ENCODE data around the gene UBA6. TPM values are rescaled to one million over a fixed set of nuclear protein-coding genes. Genes with fewer than 3 reads are reported as not detected.

The UBA6 gene
- total RNA-seq, 1 donor from 2014 or later, result 88.6 TPM

GRCh38 chr4:67719953-67720617, 19.1 kb upstream of the UBA6 start:
- no peak for DNase-seq (ENCODE audit: low spot score in 2 of 2, unreplicated experiment in 2 of 2)
- Mint-ChIP-seq H3K4me1 (peaks cover 2% of the 10 kb centered on the region), H3K4me3 (no peak overlapping the region), H3K27ac (no peak overlapping the region), H3K27me3 (ENCODE audit: low read depth) (no peaks in the 10 kb centered on the region), H3K36me3 (peaks cover 23% of the 10 kb centered on the region), H3K9me3 (no peaks in the 10 kb centered on the region)
- TF ChIP-seq CTCF (IDR thresholded peaks at IDR 0.05; ENCODE audit: unreplicated experiment), result no peak

- Mint-ChIP-seq H3K36me3 (peaks cover 26% of the 10 kb centered on the region), H3K9me3 (no peaks in the 10 kb centered on the region), H3K27ac (no peak overlapping the region), H3K4me3 (no peak overlapping the region), H3K4me1 (peaks cover 2% of the 10 kb centered on the region), H3K27me3 (ENCODE audit: low read depth) (no peaks in the 10 kb centered on the region)
- DNase-seq (ENCODE audit: low spot score in 2 of 2, unreplicated experiment in 2 of 2), result no peak
- TF ChIP-seq CTCF (IDR thresholded peaks at IDR 0.05; ENCODE audit: unreplicated experiment), result no peak
These were observed 17.9 kb upstream of the UBA6 start for GRCh38 chr4:67718848-67719247.

DNA sequence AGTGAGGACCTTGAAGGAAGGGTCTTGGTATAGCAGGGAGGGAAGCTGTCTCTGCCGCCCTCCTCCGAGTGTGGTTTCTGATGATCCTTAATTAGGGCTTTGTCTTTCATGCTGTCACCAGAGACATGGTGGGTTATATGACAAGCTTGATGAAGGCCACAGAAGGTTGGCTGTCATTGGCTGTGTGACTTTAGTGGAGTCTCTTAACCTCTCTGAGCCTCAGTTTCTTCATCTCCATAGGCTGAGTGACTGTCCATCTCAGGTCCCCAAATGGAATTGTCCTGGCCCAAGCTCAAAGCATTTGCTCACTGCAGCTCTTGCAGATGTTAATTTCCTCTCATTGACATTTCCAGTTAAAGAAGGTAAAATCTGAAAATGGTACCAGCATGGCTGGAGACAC, 16.6 kb upstream of the UBA6 start:
- H3K4me3 Mint-ChIP-seq, result no peak overlapping the region
- peaks cover 24% of the 10 kb centered on the region for H3K36me3 Mint-ChIP-seq
- no peak overlapping the region for H3K27ac Mint-ChIP-seq
- H3K9me3 Mint-ChIP-seq, result no peaks in the 10 kb centered on the region
- no peak for TF ChIP-seq CTCF (IDR thresholded peaks at IDR 0.05; ENCODE audit: unreplicated experiment)
- no peaks in the 10 kb centered on the region for H3K27me3 Mint-ChIP-seq (ENCODE audit: low read depth)
- no peak for DNase-seq (ENCODE audit: low spot score in 2 of 2, unreplicated experiment in 2 of 2)
- H3K4me1 Mint-ChIP-seq, result peaks cover 2% of the 10 kb centered on the region

- H3K9me3 Mint-ChIP-seq, result no peaks in the 10 kb centered on the region
- TF ChIP-seq CTCF (IDR thresholded peaks at IDR 0.05; ENCODE audit: unreplicated experiment), result no peak
- H3K4me3 Mint-ChIP-seq, result no peak overlapping the region
- peaks cover 7% of the 10 kb centered on the region for H3K36me3 Mint-ChIP-seq
- no peaks in the 10 kb centered on the region for H3K27me3 Mint-ChIP-seq (ENCODE audit: low read depth)
- no peak overlapping the region for H3K27ac Mint-ChIP-seq
- DNase-seq (ENCODE audit: low spot score in 2 of 2, unreplicated experiment in 2 of 2), result no peak
- H3K4me1 Mint-ChIP-seq, result no peaks in the 10 kb centered on the region
These were observed 14.0 kb upstream of the UBA6 start for GRCh38 chr4:67714955-67715354.

GRCh38 chr4:67714248-67714583, 13.3 kb upstream of the UBA6 start:
- H3K9me3 Mint-ChIP-seq, result no peaks in the 10 kb centered on the region
- no peak overlapping the region for H3K4me3 Mint-ChIP-seq
- DNase-seq (ENCODE audit: low spot score in 2 of 2, unreplicated experiment in 2 of 2), result no peak
- TF ChIP-seq CTCF (IDR thresholded peaks at IDR 0.05; ENCODE audit: unreplicated experiment), result no peak
- H3K27ac Mint-ChIP-seq, result no peak overlapping the region
- no peaks in the 10 kb centered on the region for H3K27me3 Mint-ChIP-seq (ENCODE audit: low read depth)
- H3K36me3 Mint-ChIP-seq, result peaks cover 7% of the 10 kb centered on the region
- H3K4me1 Mint-ChIP-seq, result no peaks in the 10 kb centered on the region
